GM18508 (cell line): ENCODE measurements around the gene CASZ1.

Experiments
- ATAC-seq: cut with Tn5 transposase; IDR thresholded peaks from one replicate; pipeline ENCODE4 v1.9.1; 2021; ENCODE audit warnings: moderate number of reproducible peaks; ENCODE audit not compliant: insufficient read depth, unreplicated experiment

CASZ1 gene

GRCh38 chr1:10597492-10598388, 198.7 kb downstream of the CASZ1 start:
- ATAC-seq = no peak

DNA sequence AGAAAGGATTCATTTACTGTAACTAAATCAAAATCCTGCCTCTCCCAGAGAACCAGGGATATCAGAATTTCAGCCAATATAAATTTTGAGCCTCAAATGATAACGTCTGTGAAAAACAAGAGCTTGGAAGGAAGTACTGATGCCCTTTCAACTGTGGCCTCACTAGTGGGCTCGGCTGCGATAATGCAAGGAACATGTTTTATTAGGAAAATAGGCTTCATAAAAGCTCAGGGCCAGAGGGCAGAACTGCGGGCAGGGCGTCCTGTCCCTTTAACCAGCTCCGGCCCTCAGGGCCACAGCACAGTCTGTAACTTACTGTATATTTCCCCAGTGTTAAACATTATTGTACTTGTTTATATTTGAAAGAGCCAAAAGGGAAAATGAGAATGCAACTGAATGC, 199.7 kb downstream of the CASZ1 start:
- no peak for ATAC-seq

GRCh38 chr1:10594595-10595223, 201.7 kb downstream of the CASZ1 start:
- ATAC-seq = no peak

DNA sequence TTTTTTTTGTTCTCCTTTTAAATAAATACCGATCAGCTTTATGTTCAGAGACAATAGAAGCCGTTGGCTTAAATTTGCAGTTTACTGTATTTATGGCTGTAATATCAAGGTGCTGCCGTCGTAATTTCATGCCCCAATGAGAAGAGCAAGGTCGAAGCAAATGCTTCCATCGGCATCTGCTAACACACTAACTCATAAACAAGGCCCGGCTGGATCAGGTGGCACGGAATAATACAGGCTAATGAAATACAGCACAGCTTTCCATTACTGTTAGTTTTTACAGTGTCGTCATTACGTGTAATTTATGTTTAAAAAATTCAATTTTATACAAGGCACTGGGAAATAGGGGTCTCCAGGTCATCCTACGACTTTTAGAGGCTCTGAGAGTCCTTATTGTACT, 202.7 kb downstream of the CASZ1 start:
- ATAC-seq = no peak

DNA sequence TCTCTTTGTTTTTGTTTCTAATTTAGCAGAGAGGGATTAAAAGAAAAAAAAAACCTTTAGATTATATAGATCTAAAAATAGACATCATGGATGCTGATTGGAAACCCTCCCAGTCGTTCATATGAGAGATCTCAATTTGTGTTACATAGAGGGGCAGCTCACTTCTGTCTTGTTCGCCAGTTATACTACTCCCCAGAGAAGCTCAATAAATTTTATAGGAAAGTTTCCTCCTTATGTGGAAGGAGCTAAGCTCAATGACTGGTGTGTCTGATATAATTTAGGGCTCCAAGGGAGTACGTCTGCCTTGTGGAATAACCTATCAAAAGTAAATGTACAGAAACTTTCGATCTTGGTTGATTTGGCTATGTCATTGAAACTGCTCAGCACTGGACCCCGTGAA, 204.1 kb downstream of the CASZ1 start:
- no peak for ATAC-seq

DNA sequence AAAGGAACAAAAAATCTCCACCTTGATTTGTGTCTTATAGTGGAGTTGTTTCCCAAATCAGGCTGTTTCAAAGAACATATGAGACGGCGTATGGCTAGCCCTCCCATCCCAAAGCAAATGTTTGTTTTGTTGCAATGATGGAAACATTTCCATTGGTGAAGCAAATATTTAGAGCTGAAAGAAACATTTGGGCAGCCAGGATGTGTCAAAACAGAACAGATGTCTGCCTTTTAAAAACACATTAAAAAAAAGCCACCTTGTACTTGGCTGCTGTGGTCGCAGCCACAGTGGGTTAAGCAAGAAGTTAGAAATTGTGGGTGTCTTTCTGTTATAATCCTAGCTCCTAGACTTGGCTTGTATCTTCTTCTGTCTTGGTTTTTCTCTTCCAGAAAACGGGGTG, 205.4 kb downstream of the CASZ1 start:
- ATAC-seq = no peak

DNA sequence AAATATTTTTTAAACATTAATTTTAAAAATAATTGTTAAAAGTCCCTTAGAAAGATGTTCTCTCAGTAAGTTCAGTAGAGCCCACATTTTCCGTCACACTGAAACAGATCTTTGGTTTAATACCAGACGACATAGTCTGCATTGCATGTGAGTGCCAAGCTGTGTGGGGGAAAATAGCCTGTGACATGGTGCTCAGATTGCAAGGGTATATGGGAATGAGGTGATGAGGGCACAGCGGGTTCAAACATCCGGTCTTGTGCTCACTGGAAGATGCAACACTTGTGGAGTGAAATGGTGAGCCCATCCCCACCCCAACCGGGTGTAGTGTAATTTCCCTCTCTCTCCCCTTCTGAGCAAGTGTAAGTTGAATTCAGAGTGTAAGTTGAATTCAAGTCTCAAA, 207.4 kb downstream of the CASZ1 start:
- ATAC-seq = no peak

- ATAC-seq = no peak
Observed at GRCh38 chr1:10588640-10589039, 207.8 kb downstream of the CASZ1 start.
